Adrenal gland (tissue), 5 donors: Measurements from ENCODE around the gene NIPSNAP3A.

Source experiments
- POLR2A ChIP-seq, 2 donors: fragments of 450-650 bp; IDR thresholded peaks; one replicate each; pipeline ENCODE4 v1.6.1; 2017; ENCODE audit warnings: antibody characterized with exemption in 2 of 2, mild to moderate bottlenecking in 2 of 2, moderate library complexity in 1 of 2
- TF ChIP-seq, protein P1 (sequence below), 6 experiments: fragments of 450-650 bp in 4 of 6; fragments of 200-600 bp in 2 of 6; sonication (generic) in 1 of 6; IDR thresholded peaks; 1 replicate in 5 of 6; 2 replicates in 1 of 6; pipeline versions ENCODE4 v1.5.1 to v1.8.0; 2016 to 2021; ENCODE audit warnings: antibody characterized with exemption in 6 of 6, mild to moderate bottlenecking in 2 of 6, moderate library complexity in 1 of 6
- donor health status: DM: no; HTN: no; CAD: no.

DNA sequence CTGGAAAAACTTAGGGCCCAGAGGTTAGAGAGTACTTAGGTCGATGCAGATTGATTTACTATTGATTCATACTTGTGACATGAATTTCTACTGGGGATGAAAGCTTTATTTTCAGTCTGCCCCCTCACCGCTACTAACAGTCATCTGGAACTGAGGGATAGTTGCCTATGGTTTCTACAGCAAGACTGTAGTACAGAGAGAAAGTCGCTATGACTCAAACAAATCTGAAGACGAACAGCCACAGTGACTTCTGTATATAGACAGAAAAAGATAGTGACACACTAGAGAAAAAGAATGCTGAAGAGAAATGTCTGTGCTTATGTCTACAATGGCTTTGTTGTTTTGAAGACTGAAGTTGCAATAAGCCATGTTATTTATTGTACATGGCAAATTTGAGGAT is 35.9 kb upstream of the NIPSNAP3A start:
- TF ChIP-seq, protein P1, sequence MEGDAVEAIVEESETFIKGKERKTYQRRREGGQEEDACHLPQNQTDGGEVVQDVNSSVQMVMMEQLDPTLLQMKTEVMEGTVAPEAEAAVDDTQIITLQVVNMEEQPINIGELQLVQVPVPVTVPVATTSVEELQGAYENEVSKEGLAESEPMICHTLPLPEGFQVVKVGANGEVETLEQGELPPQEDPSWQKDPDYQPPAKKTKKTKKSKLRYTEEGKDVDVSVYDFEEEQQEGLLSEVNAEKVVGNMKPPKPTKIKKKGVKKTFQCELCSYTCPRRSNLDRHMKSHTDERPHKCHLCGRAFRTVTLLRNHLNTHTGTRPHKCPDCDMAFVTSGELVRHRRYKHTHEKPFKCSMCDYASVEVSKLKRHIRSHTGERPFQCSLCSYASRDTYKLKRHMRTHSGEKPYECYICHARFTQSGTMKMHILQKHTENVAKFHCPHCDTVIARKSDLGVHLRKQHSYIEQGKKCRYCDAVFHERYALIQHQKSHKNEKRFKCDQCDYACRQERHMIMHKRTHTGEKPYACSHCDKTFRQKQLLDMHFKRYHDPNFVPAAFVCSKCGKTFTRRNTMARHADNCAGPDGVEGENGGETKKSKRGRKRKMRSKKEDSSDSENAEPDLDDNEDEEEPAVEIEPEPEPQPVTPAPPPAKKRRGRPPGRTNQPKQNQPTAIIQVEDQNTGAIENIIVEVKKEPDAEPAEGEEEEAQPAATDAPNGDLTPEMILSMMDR (IDR thresholded peaks at IDR 0.05) = no peak
- TF ChIP-seq POLR2A (IDR thresholded peaks at IDR 0.05) = no peak
